Subcutaneous adipose tissue (tissue), 4 donors: Measurements from ENCODE around the gene DDAH1. TPM values are rescaled to one million over a fixed set of nuclear protein-coding genes. Genes with fewer than 3 reads are reported as not detected.

ENCODE experiments used
- total RNA-seq, 4 donors: library from RNA; depleted of rRNA; stranded (reverse); fragments of >200 nt; gene quantifications; one replicate each; pipeline ENCODE4 v1.1.0, GENCODE V29; 2016
- TF ChIP-seq, protein P1 (sequence below): fragments of 450-650 bp; IDR thresholded peaks from one replicate; pipeline ENCODE4 v1.5.1; 2016; ENCODE audit warnings: low read depth, mild to moderate bottlenecking, control low read depth, antibody characterized with exemption, moderate library complexity

The DDAH1 gene
- total RNA-seq, 4 donors from 2014 or later, result 13.9 to 27.6 (median 14.3) TPM

GRCh38 chr1:85450832-85451231, 14.1 kb downstream of the DDAH1 start:
- TF ChIP-seq, protein P1, sequence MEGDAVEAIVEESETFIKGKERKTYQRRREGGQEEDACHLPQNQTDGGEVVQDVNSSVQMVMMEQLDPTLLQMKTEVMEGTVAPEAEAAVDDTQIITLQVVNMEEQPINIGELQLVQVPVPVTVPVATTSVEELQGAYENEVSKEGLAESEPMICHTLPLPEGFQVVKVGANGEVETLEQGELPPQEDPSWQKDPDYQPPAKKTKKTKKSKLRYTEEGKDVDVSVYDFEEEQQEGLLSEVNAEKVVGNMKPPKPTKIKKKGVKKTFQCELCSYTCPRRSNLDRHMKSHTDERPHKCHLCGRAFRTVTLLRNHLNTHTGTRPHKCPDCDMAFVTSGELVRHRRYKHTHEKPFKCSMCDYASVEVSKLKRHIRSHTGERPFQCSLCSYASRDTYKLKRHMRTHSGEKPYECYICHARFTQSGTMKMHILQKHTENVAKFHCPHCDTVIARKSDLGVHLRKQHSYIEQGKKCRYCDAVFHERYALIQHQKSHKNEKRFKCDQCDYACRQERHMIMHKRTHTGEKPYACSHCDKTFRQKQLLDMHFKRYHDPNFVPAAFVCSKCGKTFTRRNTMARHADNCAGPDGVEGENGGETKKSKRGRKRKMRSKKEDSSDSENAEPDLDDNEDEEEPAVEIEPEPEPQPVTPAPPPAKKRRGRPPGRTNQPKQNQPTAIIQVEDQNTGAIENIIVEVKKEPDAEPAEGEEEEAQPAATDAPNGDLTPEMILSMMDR, result no peak

- TF ChIP-seq, protein P1, result no peak
These were observed 15.6 kb downstream of the DDAH1 start for GRCh38 chr1:85449356-85449755.

DNA sequence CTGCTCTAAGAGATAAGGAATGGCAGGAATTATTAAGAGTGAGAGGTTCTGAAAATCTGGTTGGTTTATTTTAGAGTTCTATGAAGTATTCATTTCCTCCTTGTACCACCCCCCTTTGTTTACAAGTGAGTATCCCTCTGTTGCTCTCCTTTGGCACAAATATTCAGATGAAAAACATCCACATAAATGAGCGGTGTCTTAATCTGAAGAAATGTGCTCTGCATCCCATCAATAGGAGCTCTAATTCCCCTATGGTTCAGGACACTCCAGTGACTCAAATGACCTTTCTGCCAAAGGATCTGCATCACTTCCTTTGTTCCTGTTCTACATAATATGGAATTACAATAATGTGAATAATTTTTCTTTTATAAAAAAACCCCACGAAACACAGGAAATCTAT, 16.6 kb downstream of the DDAH1 start:
- TF ChIP-seq, protein P1, result no peak

- TF ChIP-seq, protein P1, result no peak
These were observed 17.7 kb downstream of the DDAH1 start for GRCh38 chr1:85447006-85447943.

DNA sequence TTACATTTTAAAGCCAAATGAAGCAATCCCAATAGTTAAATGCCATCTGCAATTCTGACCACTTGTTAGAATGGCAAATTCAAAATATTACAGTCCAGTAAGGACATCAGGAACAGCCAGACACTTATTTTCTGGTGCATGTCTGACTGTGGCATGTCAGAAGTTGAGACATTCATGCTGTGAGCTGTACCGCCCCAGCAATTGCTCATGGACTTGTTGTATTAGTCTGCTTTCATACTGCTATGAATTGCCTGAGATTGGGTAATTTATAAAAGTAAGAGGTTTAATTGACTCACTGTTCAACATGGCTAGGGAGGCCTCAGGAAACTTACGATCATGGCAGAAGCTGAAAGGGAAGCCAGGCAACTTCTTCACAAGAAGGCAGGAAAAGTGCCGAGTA, 19.1 kb downstream of the DDAH1 start:
- TF ChIP-seq, protein P1, result no peak

DNA sequence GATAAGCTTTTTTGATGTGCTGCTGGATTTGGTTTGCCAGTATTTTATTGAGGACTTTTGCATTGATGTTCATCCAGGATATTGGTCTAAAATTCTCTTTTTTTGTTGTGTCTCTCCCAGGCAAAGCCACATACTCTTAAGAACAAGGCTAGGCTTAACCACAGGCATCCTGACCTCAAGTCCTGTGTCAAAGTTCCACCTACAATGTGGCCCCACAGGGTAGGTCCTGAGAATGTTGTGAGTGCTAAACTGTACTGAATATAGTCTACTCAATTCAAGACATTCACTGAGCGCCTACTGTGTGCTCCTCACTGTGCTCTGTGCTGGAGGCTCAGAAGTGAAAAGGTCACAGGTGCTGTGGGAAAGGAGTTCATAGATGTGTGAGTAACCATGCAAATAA, 20.6 kb downstream of the DDAH1 start:
- TF ChIP-seq, protein P1, result no peak

- TF ChIP-seq, protein P1, result no peak
These were observed 24.3 kb downstream of the DDAH1 start for GRCh38 chr1:85440612-85441011.
